GM19099 (cell line): Measurements from ENCODE around the gene STK4.

Experiments used
- POLR2A ChIP-seq: IDR thresholded peaks from 3 replicates; pipeline ENCODE4 v1.6.1; 2011; ENCODE audit warnings: low read depth; ENCODE audit not compliant: insufficient read length; ENCODE audit errors: extremely low read depth

Gene STK4

DNA sequence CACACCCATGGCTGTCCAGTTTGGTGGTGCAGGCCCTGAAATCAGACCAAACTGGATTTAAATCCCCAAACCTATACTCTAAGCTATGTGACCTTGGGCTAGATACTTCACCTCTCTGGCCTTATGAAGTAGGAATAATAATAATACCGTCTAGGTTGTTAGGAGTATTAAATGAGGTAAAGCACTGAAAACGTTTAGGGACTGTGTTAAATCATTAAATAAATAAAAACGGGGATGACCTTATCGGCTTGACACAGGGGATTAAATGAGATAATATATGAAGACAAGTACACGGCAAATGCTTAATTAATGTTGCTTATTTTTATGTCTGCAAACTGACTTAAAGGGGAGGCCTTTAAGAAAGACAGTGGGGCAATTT is 672 bp upstream of the STK4 start:
- no peak for TF ChIP-seq POLR2A

DNA sequence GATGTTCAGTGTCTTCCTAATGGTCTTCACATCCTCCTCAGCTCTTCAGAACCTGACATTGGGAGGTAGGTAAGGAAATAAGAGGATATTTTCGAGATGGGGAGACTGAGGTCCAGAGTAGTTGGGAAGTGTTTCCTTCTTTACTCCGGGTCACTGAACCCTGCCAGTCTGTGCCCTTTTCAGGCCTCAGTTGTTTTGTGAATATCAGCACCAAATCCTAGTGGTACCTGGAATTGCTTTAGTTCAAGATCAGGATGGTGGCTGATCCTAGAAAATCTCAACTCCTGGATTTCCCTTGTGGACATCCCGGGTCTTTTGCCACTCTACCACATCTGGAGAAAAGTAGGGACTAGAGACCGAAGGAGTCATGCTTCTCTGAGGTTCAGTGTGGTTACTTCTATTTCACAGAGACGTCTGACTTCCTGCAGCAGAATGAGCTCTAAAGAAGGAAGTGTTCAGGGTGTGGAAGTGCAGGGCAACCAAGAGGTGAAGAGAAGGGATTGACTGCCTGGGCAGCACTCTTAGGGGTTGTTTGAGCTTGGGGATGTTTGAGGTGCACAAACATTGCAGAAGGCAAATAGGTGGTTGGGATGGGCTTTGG is 995 bp downstream of the STK4 start:
- TF ChIP-seq POLR2A: no peak

DNA sequence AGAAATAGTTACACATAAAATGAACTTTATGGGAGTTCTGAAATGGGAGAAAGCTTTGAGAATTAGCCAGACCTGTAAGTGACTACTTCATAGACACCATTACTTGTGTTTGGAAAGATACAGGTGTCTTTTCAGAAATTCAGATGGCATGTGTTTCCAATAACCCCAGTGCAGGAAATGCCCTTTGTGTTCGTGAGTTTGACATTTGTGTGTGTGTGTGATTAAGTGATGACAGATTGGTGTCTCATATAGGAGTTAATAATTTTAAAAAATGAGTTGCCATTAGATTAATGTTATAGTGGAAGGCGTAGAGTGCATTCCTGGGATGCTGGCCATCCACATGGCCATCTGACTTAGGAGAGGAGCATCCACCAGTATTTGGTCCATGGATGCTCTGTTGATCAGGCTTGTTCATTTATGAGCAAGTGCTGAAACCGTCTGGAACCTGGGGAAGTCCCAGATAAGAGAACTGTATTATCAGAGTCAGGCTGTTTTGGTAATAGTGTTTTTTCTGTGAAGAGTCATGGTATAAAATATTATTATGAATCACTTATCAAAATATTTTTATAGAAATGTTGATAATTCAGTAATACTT is 3.1 kb downstream of the STK4 start:
- no peak for TF ChIP-seq POLR2A

DNA sequence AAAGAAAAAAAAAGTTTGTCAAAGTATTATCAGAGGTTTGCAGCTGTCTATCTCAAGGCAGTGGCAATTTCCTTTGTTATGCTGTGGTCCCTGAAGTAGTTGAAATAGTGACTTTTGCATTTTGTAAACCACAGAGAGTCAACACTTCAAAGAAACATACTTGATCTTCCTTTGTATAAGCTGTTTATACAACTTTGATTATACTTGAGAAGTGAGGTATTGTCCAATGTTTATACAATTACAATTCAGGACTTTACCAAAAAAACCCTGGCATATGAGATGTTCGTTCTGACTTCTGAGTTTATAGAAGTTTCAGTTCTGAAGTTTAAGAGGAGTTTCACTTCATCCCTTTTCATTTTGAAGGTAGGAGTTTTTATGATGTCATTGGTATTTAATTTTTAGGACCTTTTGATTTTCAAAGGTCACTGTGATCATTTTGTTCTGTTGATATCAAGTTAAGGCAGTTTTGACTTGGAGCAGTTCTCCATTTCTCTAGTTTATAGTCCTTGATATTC is 4.0 kb downstream of the STK4 start:
- TF ChIP-seq POLR2A: no peak

DNA sequence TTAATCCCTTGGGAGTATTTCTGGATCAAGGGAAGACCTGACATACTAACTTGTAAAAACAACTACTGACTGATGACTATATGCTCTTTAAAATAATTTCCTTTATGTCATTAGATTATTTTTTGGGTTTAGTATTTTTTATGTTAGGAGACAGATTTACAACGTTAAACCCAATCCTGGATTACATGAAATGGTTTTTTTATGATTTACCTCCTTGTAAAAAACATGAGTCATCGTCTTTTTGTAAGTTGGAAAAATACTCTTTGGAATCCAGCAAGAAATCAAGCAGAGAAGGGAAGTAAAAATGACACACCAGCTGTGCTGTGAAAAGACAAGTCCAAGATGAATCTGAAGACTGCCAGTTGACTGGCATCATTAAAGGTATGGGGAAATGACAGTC is 6.7 kb downstream of the STK4 start:
- no peak for TF ChIP-seq POLR2A

DNA sequence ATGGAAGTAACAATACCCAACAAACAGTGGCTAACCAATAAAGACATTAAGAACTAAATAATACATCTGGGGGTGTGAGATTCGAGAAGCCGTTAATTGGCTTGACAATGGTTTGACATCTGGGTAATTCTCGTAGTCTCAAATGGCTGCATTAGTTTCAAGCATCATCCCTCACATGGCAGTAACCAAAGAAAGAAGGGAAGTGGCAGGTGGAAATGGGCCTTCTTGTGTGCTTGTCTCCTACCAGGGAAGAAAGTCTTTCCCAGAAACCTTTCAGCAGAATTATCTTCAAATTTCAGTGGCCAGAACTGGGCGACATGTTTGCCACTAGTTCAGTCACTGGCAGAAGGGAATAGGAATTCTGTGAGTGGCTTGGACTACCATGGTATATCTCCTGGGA is 10.4 kb downstream of the STK4 start:
- TF ChIP-seq POLR2A: no peak

DNA sequence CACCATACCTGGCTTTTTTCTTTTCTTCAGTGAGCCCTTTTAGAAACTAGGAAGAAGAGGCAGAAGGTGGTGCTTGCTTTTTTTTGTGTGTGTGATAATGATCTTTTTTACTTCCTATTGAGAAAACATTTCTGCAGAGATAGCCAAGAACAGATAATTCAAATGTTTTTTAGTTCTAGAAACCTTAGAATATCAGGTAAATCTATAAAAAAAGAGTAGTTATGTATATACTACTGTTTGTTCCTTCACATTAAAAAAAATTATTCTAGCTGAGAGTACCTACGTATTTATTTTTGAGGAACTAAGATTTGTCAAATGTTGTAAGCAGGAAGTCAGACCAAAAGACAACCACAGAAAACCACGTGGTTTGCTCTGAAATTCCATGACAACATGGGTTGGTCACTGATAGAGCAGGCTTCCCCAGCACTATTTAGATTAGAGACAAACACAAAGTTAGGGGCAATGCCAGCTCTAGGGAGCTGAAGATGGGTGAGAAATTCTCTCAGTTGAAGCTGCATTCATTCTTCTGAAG is 12.8 kb downstream of the STK4 start:
- TF ChIP-seq POLR2A: no peak

DNA sequence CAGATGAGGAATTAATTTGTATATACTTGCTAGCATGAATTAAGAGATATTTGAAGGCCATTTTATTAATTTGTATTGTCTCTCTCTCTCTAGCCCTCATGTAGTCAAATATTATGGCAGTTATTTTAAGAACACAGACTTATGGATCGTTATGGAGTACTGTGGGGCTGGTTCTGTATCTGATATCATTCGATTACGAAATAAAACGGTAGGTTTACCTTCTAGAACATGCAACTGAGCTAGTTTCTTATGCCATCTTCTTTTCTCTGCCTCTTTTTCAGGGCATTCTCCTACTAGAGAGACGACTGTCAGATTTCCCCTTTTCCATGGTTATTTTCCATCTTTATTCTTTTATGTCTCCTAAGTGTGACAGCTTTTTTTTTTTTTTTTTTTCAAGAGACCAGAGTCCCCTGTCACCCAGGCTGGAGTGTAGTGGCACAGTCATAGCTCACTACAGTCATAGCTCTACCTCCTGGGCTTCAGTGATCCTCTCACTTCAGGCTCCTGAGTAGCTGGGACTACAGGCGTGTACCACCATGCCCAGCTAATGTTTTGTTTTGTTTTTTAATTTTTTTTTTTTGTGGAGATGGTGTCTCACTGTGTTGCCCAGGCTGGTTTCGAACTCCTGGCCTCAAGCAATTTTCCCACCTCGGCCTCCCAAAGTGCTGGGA is 15.6 kb downstream of the STK4 start:
- no peak for TF ChIP-seq POLR2A

DNA sequence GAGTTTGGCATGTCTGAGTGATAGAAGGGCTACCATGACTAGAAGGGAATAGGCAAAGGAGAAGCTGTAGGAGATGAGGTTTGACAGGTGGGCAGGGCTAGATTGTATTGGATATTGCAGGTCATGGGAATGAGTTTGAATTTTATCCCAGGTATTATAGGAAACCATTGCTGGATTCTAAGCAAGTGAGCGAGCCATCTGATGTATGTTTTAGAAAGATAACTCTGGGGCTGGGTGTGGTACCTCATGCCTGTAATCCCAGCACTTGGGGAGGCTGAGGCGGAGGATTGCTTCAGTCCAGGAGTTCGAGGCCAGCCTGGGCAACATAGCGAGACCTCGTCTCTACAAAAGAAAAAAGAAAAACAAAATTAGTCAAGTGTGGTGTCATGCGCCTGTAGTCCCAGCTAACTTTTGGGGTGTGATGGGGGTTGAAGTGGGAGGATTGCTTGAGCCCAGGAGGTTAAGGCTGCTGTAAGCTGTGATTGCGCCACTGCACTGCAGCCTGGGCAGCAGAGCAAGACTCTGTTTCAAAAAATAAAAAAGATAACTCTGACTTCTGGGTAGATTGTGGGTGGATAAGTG is 16.9 kb downstream of the STK4 start:
- no peak for TF ChIP-seq POLR2A

DNA sequence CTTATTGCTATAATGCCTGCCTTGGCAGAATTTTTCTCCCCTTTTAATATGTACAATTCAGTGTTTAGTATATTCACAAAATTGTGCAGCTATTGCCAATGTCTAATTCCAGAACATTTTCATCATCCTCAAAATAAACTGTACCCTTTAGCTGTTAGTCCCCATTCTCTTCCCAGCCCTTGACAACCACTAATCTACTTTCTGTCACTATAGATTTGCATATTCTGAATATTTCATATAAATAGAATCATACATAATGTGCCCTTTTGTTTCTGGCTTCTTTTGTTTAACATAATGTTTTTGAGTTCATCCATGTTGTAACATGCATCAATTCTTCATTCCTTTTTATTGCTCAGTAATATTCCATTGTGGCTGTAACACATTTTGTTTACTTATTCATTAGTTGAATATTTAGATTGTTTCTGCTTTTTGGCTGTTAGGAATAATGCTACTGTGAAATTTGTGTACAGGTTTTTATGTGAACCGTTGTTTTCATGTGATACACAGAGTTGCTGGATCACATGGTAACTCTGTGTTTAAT is 22.4 kb downstream of the STK4 start:
- no peak for TF ChIP-seq POLR2A

DNA sequence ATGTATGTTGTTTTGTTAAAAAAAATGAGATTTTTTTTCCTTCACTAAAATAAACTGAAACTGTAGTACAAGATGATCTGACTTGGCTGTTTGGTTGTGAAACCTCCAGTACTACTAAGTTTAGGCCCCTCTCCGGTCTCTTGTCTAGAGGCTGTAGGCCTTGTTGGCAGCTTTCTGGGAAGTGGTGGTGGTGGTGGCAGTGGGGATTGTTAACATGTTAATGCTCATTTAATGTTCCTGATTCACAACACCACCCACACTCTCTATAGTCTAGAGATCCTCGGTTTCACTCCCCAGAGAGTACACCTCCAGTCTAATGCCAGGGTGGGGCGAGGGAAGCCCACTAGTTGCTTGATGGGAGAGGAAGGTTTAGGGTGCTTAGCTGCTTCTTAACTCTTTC is 24.1 kb downstream of the STK4 start:
- TF ChIP-seq POLR2A: no peak

DNA sequence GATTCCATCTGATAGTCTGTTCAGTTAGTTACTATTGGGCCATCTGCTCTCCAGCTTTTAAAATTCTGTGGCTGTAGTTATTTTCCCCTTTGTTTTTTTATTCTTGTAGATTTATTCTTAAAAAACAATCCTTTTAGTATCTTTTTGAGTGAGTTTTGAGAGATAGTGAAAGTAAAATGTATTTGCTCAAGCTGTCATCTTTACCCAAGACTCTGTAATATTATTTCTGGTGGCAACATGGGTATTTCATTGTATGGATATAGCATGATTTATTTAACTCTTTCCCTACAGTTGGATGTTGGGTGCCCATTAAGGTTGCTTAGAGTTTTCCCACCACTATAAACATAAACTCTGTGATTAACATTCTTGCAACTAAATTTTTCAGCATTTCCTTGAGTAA is 24.6 kb downstream of the STK4 start:
- no peak for TF ChIP-seq POLR2A

DNA sequence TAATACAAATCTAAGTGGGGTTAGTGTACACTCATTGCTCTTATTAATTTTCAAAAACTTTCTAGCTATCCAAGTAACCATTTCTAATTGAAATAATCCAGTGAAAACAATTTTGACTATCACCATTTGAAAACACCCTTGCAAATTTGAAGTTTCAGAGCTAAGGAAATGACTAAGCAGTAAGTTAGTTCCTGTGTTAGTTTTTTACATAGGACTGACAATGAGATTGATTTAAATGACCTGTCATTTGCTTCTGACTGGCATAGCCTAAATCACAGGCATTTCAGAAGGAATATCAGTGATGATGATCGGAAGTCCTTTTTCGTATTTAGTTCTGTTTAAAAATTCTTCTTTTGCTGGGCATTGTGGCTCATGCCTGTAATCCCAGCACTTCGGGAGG is 27.0 kb downstream of the STK4 start:
- no peak for TF ChIP-seq POLR2A

DNA sequence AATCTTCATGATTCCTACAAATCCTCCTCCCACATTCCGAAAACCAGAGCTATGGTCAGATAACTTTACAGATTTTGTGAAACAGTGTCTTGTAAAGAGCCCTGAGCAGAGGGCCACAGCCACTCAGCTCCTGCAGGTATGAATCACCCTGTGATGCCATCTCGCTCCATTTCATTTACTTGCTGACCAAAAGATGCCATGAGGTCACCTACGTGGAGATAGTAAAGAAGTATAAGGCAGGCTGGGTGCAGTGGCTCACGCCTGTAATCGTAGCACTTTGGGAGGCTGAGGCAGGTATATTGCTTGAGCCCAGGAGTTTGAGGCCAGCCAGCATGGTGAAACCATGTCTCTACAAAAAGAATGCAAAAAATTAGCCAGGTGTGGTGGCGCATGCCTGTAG is 30.9 kb downstream of the STK4 start:
- no peak for TF ChIP-seq POLR2A

DNA sequence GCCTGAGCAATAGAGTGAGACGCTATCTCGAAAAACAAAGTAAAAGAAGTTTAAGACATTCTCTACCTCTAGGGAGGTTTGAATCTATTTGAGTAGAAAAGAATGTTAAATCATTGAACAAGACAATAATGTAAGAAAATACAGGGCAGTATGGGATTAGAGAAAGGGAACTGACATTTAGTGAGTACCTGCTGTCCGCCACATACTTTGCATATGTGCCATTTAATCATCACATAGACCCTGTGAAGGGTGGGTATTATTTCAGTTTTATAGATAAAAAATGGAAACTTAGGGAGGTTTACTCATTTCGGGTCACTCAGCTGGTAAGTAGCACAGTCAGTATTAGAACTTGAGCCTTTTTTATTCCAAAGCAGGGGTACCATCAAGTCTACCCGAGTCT is 31.4 kb downstream of the STK4 start:
- TF ChIP-seq POLR2A: no peak

DNA sequence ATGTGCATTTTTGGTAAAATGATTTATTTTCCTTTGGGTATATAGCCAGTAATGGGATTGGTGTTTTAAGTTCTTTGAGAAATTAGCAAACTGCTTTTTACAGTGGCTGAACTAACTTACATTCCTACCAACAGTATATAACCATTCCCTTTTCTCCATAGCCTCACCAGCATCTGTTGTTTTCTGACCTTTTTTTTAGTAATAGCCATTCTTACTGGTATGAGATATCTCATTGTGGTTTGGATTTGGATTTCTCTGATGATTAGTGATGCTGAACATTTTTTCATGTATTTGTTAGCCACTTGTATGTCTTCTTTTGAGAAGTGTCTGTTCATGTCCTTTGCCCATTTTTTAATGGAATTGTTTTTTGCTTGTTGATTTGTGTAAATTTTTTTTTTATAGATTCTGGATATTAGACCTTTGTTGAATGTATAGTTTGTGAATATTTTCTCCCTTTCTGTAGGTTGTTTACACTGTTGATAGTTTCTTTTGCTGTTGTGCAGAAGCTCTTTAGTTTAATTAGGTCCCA is 42.3 kb downstream of the STK4 start:
- TF ChIP-seq POLR2A: no peak

DNA sequence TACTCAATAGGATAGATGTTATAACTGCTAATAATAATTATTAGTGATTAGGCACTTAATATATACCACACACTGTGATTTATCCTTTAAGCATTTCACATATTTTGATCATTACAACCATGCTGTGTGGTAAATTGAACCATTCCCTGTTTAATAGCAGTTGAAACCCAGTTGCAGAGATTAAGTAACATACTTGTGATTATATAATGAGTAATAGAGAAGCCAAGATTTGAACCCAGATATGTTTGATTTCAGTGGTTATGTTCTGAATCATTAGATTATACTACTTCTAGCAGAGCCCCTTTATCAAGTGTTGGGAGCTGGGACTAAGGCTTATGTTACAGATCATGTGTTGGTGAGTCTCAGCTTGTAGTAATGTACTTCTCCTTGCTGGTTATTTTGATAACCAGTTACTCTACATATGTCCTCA is 44.1 kb downstream of the STK4 start:
- TF ChIP-seq POLR2A: no peak
